Measurements from ENCODE around the gene FSD2. TPM values are rescaled to one million over a fixed set of nuclear protein-coding genes. Genes with fewer than 3 reads are reported as not detected.

Gene FSD2
- total and polyA plus RNA-seq, 2 of the 4 experiments (the other 2 are of a cell fraction) = not detected

GRCh38 chr15:82854554-82854953, 48.7 kb upstream of the FSD2 start:
- no peak overlapping the region for H3K4ac ChIP-seq (ENCODE audit: low read depth, low read length)
- H3K27ac ChIP-seq (ENCODE audit: insufficient read depth, low read length) = no peak overlapping the region
- H3K14ac ChIP-seq (replicated peaks; ENCODE audit: low read depth, low read length) = no peak overlapping the region
- TF ChIP-seq BHLHE40 (IDR thresholded peaks at IDR 0.05; ENCODE audit: low read depth, low read length) (no peak), NFE2L2 (IDR thresholded peaks at IDR 0.05; ENCODE audit: low read depth, low read length) (no peak), CEBPB (IDR thresholded peaks at IDR 0.05; ENCODE audit: low read depth, low read length) (no peak), MAZ (IDR thresholded peaks at IDR 0.05; ENCODE audit: borderline replicate concordance, low read depth, low read length) (no peak), ELK1 (IDR thresholded peaks at IDR 0.05; ENCODE audit: borderline replicate concordance, low read depth, low read length) (no peak), RAD21 (IDR thresholded peaks at IDR 0.05; ENCODE audit: low read length) (no peak), MXI1 (IDR thresholded peaks at IDR 0.05; ENCODE audit: borderline replicate concordance, low read depth, low read length) (no peak), CHD1 (IDR thresholded peaks at IDR 0.05; ENCODE audit: low read depth, low read length) (no peak), RCOR1 (IDR thresholded peaks at IDR 0.05; ENCODE audit: insufficient replicate concordance, low read length) (no peak), USF2 (IDR thresholded peaks at IDR 0.05; ENCODE audit: low read depth, low read length) (no peak), RFX5 (IDR thresholded peaks at IDR 0.05; ENCODE audit: low read depth, low read length) (no peak), CTCF (conservative IDR thresholded peaks at IDR 0.05; ENCODE audit: low read depth, low read length) (no peak), SMC3 (IDR thresholded peaks at IDR 0.05; ENCODE audit: low read depth, low read length) (no peak), FOS (IDR thresholded peaks at IDR 0.05; ENCODE audit: low read depth, low read length) (no peak)
- intact Hi-C loops (cut with micrococcal nuclease) (loop anchor here (10.0 kb wide), 1 partner anchor 100 kb away; the partner anchor contains the start of gene HOMER2), dilution Hi-C loops (cut with HindIII; ENCODE audit: low sequenced_read_pairs, unreplicated experiment) (no loop called here), in situ Hi-C loops (cut with MboI; ENCODE audit: low sequenced_read_pairs) (no loop called here)
- no peak overlapping the region for H2BK20ac ChIP-seq (ENCODE audit: low read depth, low read length)
- H3K36me3 ChIP-seq (ENCODE audit: control insufficient read depth, insufficient read depth, low read length) = no peaks in the 10 kb centered on the region
- H3K4me1 ChIP-seq (ENCODE audit: control insufficient read depth, insufficient read depth, low read length) = peaks cover 9% of the 10 kb centered on the region; the same call in 1 of the 2 replicates
- H2BK5ac ChIP-seq (ENCODE audit: low read depth, low read length, poor library complexity, severe bottlenecking) = no peak overlapping the region
- H3K4me3 ChIP-seq (ENCODE audit: insufficient read depth, low read depth, low read length) = no peak overlapping the region
- no peaks in the 10 kb centered on the region for H3K27me3 ChIP-seq (ENCODE audit: control insufficient read depth, insufficient read depth, low read length)
- no peak overlapping the region for H4K91ac ChIP-seq (ENCODE audit: insufficient read depth, low read depth, low read length)
- no peak overlapping the region for H4K5ac ChIP-seq (ENCODE audit: low read depth, low read length)
- H3K9ac ChIP-seq (ENCODE audit: low read depth, low read length) = no peak overlapping the region
- CTCF ChIA-PET = no interaction called here
- no peak for ATAC-seq (ENCODE audit: low read depth)
- no peak overlapping the region for H2AK5ac ChIP-seq (ENCODE audit: low read depth, low read length)
- no peak overlapping the region for H2BK15ac ChIP-seq (ENCODE audit: low read depth, low read length)
- POLR2A ChIA-PET (ENCODE audit: unreplicated experiment) = no interaction called here
- no peak overlapping the region for H2AK9ac ChIP-seq (replicated peaks; ENCODE audit: low read depth, low read length, poor library complexity)
- no peak overlapping the region for H4K8ac ChIP-seq (ENCODE audit: low read depth in 2 of 2, low read length in 2 of 2)
- H4K20me1 ChIP-seq (ENCODE audit: insufficient read depth, low read length) = no peaks in the 10 kb centered on the region
- no TSS peak for BruUV-seq (replicated peaks)
- no peaks in the 10 kb centered on the region for H3K9me3 ChIP-seq (ENCODE audit: control insufficient read depth, insufficient read depth, low read length)
- H3K56ac ChIP-seq (ENCODE audit: extremely low read depth, insufficient read depth, low read length) = no peak overlapping the region
- H3K79me1 ChIP-seq (ENCODE audit: low read depth in 1 of 2, low read length in 2 of 2) = no peaks in the 10 kb centered on the region
- no peak overlapping the region for H3K23ac ChIP-seq (ENCODE audit: low read depth, low read length)
- WGBS, 2 experiments (ENCODE audit: extremely low coverage in 2 of 2, insufficient read length in 1 of 2) = 97% methylated on average over 11 of the region's 21 CpGs; no CpG with 5 or more reads in 1 of the 2 experiments
- DNase-seq = no peak
- no peaks in the 10 kb centered on the region; the same call in 1 of the 2 replicates for H3K9me1 ChIP-seq (ENCODE audit: insufficient read depth, low read length)
- no peak overlapping the region for H2BK120ac ChIP-seq (ENCODE audit: low read depth, low read length)
- H3K4me2 ChIP-seq (ENCODE audit: low read depth, low read length) = no peak overlapping the region
- no peak overlapping the region for H3K18ac ChIP-seq (ENCODE audit: low read depth, low read length)
- no peak overlapping the region for H2AFZ ChIP-seq (replicated peaks; ENCODE audit: low read length, poor library complexity)

Measured in IMR-90 (cell line).